BE2C (cell line): ENCODE data around the gene THAP4.

Experiments
- DNase-seq: peaks from one replicate; pipeline ENCODE4 v3.0.0-alpha.2; 2020
- H3K27me3 ChIP-seq: fragments of 250-450 bp; sonication (Bioruptor Pico); 2 replicates; pipeline ENCODE4 v1.5.1; 2020; ENCODE audit warnings: mild to moderate bottlenecking
- H3K36me3 ChIP-seq: fragments of 250-450 bp; sonication (Bioruptor Pico); 2 replicates; pipeline ENCODE4 v1.5.1; 2020; ENCODE audit warnings: mild to moderate bottlenecking
- H3K4me1 ChIP-seq: fragments of 250-450 bp; sonication (Bioruptor Pico); 2 replicates; pipeline ENCODE4 v1.5.1; 2020
- H3K4me3 ChIP-seq: 2 replicates; pipeline ENCODE4 v1.5.1; 2011; ENCODE audit warnings: low read depth, low read length
- H3K9me3 ChIP-seq: fragments of 250-450 bp; sonication (Bioruptor Pico); 2 replicates; pipeline ENCODE4 v1.5.1; 2020
- CTCF ChIP-seq: IDR thresholded peaks from 2 replicates; pipeline ENCODE4 v1.5.1; 2012; ENCODE audit warnings: mild to moderate bottlenecking, low read depth, low read length

Gene THAP4

GRCh38 chr2:241652142-241652541 is 15.2 kb upstream of the THAP4 start:
- TF ChIP-seq CTCF = no peak
- Histone ChIP-seq H3K4me3 (no peak overlapping the region), H3K4me1 (no peaks in the 10 kb centered on the region), H3K36me3 (peaks cover 54% of the 10 kb centered on the region), H3K27me3 (no peaks in the 10 kb centered on the region), H3K9me3 (no peaks in the 10 kb centered on the region)
- DNase-seq = no peak

DNA sequence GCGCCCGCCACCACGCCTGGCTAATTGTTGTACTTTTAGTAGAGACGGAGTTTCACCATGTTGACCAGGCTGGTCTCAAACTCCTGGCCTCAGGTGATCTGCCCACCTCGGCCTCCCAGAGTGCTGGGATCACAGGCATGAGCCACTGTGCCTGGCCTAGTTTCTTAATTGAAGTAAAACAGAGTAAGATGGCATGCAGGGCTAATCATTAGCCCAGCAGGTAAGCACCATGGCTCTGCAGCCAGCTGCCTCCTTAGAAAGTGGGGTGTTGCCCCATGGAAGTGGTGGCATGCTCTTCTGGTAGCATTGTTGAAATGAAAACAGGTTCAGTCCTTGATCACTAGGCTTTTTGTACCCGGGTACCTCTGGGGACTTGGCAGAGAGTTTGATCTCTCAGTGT is 13.0 kb upstream of the THAP4 start:
- Histone ChIP-seq H3K36me3 (peaks cover 37% of the 10 kb centered on the region), H3K4me3 (no peak overlapping the region), H3K4me1 (no peaks in the 10 kb centered on the region; the same call in 1 of the 2 replicates), H3K9me3 (no peaks in the 10 kb centered on the region), H3K27me3 (no peaks in the 10 kb centered on the region)
- no peak for DNase-seq
- no peak for TF ChIP-seq CTCF

DNA sequence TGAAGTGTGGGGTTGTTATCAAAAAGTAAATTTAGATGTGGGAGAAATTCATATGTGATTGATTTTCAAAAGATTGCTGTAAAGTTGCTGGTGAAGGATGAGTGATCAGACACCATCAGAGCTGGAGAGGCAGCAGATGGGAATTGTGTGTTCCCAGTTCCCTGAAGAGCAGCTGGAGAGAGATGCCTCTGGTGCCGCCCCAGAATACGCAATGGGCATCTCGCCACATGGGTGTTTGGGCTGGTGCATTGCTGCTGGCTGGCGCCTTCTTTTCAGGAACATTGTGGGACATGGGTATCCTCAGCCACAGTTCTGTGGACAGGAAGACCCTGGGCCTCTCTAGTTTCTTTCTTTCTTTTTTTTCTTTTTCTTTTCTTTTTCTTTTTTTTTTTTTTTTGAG is 12.4 kb upstream of the THAP4 start:
- Histone ChIP-seq H3K27me3 (no peaks in the 10 kb centered on the region), H3K36me3 (peaks cover 34% of the 10 kb centered on the region), H3K4me1 (no peaks in the 10 kb centered on the region; the same call in 1 of the 2 replicates), H3K4me3 (no peak overlapping the region), H3K9me3 (no peaks in the 10 kb centered on the region)
- no peak for DNase-seq
- TF ChIP-seq CTCF = no peak

DNA sequence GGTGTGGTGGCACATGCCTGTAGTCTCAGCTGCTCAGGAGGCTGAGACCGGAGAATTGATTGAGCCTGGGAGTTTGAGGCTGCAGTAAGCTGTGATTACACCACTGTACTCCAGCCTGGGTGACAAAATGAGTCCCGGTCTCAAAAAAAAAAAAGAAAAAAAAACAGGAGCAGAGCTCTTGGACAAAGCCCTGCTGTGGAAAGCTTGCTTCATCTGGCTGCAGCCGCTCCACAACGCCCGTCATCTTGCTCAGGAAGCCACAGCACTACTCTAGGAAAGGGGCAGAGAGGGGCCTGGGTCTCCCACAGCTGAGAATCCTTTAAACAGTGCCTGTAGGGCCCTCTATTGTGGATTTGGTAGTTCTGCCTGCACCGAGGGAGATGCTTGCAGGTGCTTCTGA is 11.5 kb upstream of the THAP4 start:
- Histone ChIP-seq H3K4me1 (no peaks in the 10 kb centered on the region; the same call in 1 of the 2 replicates), H3K36me3 (peaks cover 29% of the 10 kb centered on the region), H3K27me3 (no peaks in the 10 kb centered on the region), H3K9me3 (no peaks in the 10 kb centered on the region), H3K4me3 (no peak overlapping the region)
- no peak for TF ChIP-seq CTCF
- DNase-seq = no peak

GRCh38 chr2:241645915-241646645 is 9.1 kb upstream of the THAP4 start:
- Histone ChIP-seq H3K4me1 (no peaks in the 10 kb centered on the region; the same call in 1 of the 2 replicates), H3K27me3 (no peaks in the 10 kb centered on the region), H3K9me3 (no peaks in the 10 kb centered on the region), H3K36me3 (peaks cover 6% of the 10 kb centered on the region), H3K4me3 (no peak overlapping the region)
- DNase-seq = no peak
- no peak for TF ChIP-seq CTCF

DNA sequence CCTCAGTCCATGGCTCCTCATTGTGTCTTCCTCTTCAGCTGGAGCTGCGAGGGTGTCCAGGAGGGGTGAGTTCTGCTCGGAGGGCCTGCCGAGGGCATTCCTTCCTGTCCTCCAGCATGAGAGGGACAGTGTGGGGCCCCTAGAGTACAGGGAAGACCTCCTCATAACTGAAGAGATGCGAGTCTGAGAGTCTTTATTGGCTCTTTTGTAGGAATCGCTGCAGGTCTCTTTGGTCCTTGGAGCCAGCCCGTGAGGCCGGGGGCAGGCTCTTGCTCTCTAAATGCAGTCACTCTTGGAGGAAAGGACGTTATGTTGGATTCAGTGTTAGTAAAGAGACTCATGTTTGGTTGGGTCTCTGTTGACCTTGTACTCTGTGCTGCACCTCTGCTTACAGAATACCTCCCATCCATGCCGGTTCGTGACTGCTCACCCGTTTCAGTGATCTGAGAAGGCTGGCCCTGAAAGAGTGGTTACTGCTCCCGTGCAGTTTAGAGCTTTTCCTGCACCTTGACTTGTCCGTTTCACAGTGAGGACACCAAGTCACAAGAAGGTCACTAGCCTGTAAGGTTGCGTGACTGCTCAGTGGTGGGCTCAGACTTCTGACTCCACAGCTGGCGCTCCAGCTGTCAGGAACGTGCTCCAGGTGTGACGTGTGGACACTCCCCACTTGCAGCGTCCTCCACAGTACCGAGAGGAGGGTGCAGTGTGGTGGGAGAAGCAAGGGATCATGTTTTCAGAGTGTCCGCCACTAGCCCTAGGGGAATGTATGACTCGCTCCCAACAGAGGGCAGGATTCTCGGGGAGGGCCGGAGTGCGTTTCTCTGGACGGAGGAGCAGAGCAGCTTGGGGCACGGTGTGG is 8.3 kb upstream of the THAP4 start:
- Histone ChIP-seq H3K4me3 (no peak overlapping the region), H3K27me3 (no peaks in the 10 kb centered on the region), H3K4me1 (no peaks in the 10 kb centered on the region; the same call in 1 of the 2 replicates), H3K9me3 (no peaks in the 10 kb centered on the region), H3K36me3 (no peaks in the 10 kb centered on the region; the same call in 1 of the 2 replicates)
- no peak for TF ChIP-seq CTCF
- no peak for DNase-seq
